HK-2 (cell line): Measurements from ENCODE around the gene SIRT3.

Source experiments
- DNase-seq: peaks from one replicate; pipeline ENCODE4 v3.0.0-alpha.2; 2018; ENCODE audit not compliant: unreplicated experiment

The SIRT3 gene

GRCh38 chr11:215581-216037 lies 20.5 kb downstream of the SIRT3 start:
- DNase-seq, result no peak

- DNase-seq, result no peak
Measured at GRCh38 chr11:214083-214482, 22.1 kb downstream of the SIRT3 start.

DNA sequence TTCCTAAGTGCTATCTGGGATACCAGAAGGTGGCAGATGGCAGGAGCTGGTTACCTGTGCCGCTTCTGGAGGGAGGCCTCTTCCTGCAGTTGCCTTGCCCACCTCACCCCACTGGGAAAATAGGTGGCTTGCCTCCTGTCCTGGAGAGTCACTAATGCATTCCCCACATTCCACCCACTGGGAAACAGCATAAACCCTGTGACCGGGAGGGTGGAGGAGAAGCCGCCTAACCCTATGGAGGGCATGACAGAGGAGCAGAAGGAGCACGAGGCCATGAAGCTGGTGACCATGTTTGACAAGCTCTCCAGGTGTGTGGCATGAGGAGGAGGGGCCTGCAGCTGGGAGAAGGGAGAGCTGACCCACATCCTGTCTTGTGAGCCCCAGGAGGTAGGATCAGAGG lies 23.0 kb downstream of the SIRT3 start:
- no peak for DNase-seq

DNA sequence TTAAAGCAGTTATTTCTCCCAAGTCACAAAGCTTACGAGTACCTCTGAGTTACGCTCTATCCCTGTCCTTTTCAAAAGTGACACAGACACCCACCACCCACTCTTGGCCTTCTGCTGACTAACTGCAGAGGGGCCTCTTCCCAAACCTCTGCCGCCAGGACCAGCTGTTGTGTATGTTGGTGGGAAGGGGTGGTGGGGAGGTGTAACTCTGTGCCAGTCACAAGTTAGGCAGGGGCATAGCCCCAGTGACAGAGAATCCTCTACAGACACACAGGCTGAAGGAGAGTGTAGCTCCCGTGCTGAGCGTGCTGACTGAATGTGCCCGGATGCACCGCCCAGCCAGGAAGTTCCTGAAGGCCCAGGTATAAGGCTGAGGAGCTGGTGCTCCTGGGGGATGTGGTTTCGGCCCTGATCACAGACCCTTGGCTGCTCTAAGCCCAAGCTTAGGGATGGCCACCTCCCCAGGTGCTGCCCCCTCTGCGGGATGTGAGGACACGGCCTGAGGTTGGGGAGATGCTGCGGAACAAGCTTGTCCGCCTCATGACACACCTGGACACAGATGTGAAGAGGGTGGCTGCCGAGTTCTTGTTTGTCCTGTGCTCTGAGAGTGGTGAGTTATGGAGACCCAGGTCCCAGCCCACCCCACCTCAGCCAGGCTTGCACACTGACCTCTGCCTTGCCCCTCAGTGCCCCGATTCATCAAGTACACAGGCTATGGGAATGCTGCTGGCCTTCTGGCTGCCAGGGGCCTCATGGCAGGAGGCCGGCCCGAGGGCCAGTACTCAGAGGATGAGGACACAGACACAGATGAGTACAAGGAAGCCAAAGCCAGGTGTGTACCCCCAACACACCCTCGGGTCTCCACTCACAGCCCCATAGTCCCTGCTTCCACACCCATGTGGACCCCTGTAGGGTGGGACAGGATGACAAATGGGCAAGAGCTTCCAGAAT lies 23.7 kb downstream of the SIRT3 start:
- no peak for DNase-seq

GRCh38 chr11:211741-212140 lies 24.4 kb downstream of the SIRT3 start:
- no peak for DNase-seq

GRCh38 chr11:211295-211694 lies 24.8 kb downstream of the SIRT3 start:
- DNase-seq, result no peak

- DNase-seq, result no peak
Measured at GRCh38 chr11:210803-211180, 25.4 kb downstream of the SIRT3 start.

GRCh38 chr11:210122-210802 lies 25.9 kb downstream of the SIRT3 start:
- peak; percentile 49 for DNase-seq

GRCh38 chr11:209275-210121 lies 26.6 kb downstream of the SIRT3 start:
- DNase-seq, result no peak

DNA sequence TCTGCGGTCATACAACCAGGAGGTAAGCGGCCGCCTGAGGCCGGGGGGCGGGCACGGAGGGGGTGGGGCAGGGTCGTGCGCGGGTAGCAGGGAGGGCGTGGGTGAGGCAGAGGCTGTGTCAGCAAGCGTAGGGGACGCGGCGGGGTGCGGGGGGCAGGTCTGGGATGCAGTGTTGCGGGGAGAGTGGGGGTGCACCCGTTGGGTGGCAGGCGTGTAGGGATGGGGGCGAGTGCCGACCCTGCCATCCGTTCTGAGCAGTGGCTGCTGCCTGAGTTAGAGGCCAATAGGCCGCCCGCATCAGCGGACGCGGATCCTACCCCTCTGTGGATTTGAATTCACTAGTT lies 27.3 kb downstream of the SIRT3 start:
- peak; percentile 21 for DNase-seq

DNA sequence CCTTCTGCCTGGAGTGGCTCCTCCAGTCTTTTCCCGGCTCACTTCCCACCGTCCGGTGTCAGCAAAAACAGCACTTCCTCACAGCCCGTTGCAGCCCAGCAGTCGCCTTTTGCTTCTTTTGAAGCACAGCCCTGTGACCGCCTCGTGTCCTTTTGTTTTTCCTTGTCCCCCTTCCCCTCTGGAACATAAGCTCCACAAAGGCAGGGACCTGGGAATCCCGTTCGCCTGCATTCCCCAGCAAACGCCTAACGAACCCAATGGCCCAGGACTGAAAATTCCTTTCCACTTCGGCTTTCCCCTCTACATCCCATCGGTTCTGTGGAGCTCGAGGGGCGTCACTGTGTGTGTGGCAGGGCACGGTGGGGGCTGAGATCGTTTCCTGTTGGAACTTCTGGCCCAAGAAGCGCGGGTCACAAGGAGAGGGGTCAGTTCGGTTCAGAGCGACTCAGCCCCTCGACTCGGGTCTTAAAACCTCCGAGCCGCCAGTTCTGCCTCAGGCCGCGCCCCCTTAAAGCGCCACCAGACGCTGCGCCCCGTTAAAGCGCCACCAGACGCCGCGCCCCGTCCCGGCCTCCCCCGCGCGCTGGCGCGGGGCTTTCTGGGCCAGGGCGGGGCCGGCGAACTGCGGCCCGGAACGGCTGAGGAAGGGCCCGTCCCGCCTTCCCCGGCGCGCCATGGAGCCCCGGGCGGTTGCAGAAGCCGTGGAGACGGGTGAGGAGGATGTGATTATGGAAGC lies 27.8 kb downstream of the SIRT3 start:
- peak; percentile 59 for DNase-seq

DNA sequence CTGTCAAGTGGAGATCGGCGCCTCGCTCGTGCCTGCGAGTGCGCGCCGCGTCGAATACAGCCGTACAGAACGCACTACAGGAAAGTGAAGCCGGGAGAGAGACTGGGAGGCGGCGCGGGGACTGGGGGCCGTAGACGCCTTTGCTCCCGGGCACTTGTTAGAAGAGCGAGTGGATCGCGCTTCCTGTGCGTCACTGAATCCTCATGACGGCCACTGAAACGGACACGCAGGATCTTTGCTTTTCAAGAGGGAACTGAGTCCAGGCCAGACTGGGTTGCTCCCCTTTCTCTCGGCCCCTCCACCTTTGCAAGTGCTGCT lies 28.3 kb downstream of the SIRT3 start:
- no peak for DNase-seq

DNA sequence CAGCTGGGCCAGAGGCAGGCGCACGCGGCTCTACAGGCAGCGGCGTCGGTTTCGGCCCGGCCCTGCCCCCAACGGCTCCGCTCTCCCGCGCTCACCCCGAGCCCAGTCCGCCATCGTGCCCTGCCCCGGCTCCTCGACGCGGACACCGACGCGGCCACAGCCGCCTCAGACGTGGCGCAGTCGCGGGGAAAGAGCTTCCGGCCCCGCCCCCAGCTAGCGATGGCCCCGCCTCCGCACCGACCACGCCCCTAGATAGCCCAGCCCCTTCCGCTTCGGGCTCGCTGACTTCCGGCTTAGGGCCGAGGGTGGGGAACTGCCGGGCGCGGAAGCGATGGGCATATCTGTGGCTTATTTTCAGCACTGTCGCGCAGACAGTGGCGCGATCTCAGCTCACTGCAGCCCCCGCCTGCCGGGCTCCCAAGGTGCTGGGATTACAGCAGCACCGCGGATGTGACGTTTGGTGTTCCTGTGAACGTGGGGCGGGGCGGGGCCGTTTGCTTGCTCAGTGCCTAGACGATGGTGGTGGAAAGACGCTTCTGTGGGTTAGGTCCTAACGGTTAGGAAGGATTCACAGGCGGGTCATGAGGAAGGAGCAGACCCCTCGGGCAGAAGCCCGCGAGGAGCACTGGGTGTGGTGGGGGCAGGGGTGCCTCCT lies 28.8 kb downstream of the SIRT3 start, which contains the start of the genes BET1L and RIC8A:
Gene BET1L, minus strand, starts transcription at position 192 of the 655 bp plus-strand sequence. Its CDS starts 78 bp downstream, at position 114.
Gene RIC8A, plus strand, starts transcription at position 501 of the 655 bp plus-strand sequence. CDS start 1,147 bp downstream, outside the sequence.
- peak; percentile 91 for DNase-seq

DNA sequence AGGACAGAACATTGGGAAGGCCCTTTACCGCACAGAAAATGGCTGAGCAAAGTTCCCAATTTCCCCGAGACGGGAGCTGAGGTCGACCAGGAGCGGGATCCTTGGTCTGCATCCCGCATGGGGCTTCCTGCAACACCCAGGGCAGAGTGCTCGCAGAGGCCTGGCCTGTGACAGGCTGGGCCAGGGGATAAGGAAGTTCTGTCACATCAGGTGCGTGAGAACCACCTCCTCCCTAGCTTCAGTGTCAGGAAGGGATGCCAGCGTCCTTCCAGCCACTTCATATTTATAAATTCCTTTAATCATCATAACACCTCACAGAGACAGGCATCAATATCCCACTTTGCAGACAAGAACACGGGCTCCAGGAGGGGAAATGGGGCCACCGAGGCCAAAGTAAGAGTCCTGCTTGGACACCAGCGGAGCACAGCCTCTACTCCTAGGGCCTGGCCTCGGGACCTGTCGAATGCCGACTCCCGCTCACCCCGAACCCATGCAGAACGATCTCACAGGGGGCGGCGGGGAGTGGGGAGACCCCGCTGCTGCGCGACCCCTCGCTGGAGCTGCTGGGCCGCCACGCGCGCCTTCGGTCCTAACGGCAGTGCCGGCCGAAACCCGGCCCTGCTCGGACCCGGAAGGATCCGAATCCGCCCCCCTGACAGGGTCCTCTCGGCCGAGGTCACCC lies 29.5 kb downstream of the SIRT3 start:
- DNase-seq, result no peak

DNA sequence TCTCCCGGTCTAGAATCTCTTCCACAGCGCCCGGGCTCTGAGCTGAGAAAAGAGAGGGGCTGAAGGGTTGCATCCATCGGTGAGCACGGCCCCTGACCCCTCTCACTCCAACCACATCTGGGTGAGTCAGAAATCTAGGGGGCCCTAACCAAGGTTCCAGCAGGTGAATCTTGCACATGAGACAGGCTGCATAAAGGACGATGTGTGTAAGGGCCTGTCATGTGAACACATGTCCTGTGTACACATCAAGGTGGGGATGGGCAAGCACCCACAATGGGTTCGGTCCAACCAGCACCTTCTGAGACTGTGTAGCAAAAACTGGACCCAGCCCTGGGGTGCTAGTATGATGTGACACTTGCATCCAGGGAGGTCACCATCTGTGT lies 30.1 kb downstream of the SIRT3 start:
- DNase-seq, result no peak

- DNase-seq, result no peak
Measured at GRCh38 chr11:205221-206001, 30.7 kb downstream of the SIRT3 start.

DNA sequence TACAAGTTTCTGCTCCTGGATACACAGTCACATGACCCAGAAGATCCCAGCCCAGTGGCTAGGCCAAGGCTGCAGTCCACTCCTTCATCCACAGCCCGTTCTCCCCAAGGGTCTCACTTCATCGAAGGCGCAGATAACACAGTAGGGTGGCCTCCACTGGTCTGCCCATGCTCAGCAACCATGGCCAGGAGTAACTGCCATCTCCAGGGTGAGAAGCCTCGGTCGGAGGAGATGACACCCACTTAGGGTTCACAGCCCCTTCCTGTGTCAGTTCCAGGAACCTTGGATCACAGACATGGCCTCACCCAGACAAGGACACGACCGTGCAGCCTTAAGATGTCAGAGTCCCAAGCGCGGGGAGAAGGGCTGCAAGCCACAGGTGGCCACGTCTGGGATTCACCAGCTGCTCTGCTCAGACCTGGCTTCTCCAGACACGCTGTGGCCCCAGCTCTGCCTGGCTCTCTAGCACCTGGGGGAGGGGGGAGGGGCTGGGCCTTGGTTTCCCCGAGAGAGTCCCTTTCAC lies 31.5 kb downstream of the SIRT3 start:
- DNase-seq, result no peak

GRCh38 chr11:203945-204586 lies 32.1 kb downstream of the SIRT3 start:
- DNase-seq, result no peak
